ENCODE results near the gene IRF2BP2.
"Not testable (repeated sequence)": the region's sequence is repeated elsewhere in the genome, so short reads cannot be mapped to it uniquely, and the experiment has no call there.

Gene IRF2BP2

DNA sequence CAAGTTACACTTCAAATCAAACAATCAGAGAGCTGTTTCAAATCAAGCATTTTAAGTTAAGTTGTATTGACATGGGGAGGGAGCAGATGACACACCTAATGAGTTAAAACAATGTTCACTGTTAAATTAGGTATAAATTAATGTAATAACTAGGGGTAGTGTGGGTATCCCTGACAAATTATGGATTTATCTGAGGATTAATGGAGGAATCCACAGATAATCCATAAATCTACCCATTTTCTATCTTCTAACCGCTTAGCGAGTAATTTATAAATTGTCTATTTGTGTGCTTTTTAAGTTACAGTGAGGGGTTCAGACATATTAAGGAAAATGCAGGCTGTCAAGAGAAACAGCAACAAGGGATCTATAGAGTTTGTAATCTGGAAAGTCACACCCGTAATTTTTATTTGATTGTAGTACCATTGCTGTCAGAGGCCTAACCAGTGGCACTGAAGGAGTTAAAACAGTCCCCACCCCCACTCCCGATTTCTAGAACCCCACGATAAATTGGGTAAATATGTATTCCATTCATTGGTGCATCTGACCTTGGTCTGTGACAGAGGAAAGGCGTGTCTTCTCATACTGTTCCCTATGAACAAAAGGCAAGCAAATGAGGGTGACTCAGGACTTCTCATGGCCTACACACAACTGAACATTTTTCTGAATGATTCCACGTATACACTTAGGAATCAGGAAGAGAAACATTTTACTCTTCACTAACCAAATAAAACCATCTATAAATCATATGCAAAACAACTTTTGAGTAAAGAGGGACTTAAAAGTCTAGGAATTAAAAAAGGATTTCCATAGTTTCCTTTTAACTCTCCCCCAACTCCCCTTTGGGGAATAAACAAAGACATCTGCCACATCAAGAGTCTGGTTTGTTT, 7.4 kb downstream of the IRF2BP2 start:
- no peak for DNase-seq (ENCODE audit: extremely low read depth in 1 of 2, low read depth in 1 of 2)

DNA sequence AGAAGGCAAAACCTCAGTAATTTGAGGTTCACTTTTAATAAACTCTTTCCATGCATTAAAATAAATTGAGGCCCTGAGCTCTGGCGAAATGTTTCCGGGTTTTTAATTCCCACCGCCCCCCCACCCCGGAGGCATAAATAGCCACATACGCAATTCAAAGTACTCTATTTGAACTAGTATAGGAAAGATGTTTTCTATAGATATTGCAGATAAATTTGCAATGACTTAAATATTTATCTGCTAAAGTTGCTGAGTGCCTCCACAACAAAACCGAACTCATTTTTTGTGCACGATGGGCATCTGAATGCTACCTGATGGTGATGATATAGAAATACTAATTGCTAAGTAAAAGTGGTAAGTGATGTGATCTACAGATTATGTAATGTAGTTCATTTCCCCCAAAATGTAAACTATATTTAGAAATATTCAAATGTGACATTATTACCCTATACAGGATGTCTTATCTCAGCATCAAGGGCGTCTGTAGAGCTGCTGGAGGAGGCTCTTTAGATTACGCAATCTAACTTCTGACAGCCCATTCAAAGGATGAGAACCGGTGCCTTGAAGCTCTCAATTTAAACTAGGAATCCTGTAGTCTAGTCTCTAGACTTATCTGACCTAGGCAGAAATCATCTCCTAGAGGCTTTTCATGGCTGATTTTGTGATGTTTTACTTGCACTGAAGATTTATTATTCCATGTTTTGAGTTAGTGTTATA, 8.5 kb downstream of the IRF2BP2 start:
- DNase-seq (ENCODE audit: extremely low read depth in 1 of 2, low read depth in 1 of 2), result no peak

DNA sequence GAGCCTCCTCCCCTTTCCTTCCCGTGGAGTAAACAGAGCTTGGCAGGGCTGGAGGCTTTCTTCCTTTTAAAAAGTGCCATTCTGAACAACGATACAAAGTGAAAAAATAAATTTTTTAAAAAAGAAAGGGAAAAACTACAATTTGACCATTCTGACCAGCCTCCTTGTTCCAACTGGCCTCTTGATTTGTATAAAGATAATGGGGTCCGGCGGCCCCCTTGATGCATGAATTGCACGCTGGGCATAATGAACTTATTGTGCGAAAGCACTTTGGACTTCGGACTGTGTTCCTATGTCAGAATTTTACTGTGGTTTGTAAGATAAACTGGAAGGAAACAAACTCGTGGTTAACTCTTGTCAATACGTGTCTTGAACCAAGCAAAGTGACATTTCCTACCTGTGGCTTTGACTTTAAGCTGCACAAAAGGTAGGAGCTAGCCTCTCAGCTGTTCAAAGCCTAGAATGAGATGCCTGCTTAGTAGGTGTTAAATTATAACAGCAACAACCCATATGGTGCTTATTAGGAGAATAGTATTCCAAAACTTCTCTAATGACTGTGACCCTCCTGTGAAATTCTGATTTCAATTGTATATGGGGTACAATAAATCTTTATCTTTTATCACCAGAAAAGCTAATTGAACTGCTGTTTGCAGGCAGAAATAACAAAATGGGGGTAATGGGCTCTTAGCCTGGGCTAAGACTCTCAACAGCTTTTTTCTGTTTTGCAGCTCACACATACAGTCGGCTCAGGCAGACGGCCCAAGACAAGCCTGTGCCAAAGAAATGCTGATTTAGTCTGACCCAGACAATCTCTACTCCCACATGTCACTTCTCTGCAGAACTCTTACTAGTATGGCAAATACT, 9.3 kb downstream of the IRF2BP2 start:
- no peak for DNase-seq (ENCODE audit: extremely low read depth in 1 of 2, low read depth in 1 of 2)

DNA sequence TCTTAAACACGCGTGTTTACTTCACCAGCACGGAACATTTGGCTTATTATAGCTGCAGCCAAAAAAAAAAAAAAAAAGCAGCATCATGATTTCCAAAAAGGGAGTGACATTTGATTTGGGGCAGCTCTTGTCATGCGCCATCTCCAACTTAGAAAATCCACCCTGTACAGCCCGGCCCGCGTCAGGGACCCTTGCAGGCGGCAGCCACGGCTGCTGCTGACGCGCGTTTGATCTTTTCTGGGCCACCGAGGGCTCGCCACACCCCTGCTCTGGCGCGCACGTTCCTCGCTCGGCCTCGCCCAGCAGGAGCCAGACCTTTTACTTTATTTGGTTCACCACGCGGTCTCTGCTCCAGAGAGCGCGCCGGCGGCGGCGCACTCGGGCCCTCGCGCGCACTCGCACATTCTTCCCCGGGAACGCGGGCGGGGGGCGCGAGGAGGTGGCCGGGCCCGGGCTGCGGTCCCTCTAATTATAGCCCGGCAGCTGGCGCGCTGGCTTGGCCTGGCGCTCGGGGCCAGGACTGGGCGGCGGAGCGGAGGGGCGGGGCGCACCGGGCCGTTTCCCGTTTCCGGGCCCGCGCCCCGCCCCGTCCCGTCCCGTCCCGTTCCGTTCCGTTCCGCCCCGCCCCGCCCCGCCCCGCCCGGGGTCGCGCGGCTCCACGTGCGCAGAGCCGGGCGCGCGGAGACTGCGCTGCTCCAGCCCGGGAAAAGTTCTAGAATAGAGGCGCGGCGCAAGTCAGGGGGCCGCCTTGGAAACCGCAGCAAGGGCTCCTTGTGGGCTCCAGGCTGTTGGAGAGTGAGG, 10.2 kb downstream of the IRF2BP2 start:
- peak; percentile 48 to 61 for DNase-seq (ENCODE audit: extremely low read depth in 1 of 2, low read depth in 1 of 2)

DNA sequence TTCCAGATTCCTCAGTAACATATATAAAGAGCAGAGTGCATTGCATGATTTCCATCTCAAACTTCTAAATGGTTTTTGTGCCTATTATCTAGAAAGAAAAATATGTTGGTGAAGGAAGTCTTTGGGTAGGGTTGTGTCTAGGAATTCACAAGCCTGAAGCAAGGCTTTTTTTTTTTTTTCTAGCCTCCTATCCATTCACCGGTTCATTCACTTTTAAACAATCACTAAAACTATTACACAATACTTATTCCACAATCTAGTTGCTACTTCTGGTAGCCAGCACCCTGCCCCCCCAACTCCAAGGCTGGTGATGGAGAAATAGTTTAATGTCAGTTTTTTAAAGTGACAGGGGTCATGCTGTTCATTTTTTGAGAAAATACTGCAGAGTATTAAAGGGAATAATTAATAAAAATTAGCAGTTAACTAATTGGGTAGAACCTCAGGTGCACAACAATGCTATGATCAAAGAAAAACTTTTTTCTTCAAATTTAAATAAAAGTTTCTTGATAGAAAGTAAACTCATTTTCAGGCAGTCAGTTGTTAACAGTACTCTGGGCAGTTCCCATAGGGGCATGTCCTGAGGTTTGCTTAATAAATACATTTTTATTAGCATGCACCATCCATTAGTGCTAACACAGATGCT, 10.9 kb downstream of the IRF2BP2 start:
- no peak for DNase-seq (ENCODE audit: extremely low read depth in 1 of 2, low read depth in 1 of 2)

DNA sequence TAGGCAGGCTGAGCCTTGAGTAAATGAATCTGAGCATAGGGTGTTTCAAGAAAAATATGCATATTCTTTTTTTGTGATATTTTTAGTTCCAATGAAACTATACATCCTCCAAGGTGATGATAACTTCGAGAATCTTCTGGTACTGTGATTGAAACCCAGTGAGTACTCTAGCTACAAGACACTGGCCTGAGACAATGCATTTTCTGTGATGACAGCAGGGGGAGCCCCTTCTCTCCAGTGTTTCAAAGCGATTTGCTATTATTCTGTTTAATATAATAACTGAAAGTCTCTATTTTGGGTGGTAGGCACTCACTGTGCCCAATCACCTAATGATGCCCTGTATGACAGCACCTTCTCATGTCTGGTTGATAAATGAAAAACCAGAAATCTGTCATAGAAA, 12.1 kb downstream of the IRF2BP2 start:
- peak in 1 of 2 donors; percentile 33 for DNase-seq (ENCODE audit: extremely low read depth in 1 of 2, low read depth in 1 of 2)

DNA sequence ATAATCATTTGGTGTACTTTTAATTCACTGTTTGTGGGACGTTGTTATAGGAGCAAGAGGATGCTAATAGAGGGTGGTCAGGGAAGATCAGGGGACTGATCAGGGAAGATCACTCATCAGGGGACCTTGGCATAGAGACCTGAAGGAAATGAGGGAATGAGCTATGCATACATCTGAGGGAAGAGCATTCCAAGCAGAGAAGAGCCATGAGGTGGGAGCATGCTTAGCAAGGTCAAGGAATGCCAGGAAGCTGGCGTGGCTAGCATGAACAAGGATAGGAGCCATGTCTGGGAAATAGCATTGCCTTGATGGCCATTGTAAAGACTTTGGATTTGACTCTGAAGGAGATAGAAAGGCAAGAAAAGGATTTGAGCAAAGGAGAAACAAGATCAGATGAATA, 14.1 kb downstream of the IRF2BP2 start:
- DNase-seq (ENCODE audit: extremely low read depth in 1 of 2, low read depth in 1 of 2), result no peak

DNA sequence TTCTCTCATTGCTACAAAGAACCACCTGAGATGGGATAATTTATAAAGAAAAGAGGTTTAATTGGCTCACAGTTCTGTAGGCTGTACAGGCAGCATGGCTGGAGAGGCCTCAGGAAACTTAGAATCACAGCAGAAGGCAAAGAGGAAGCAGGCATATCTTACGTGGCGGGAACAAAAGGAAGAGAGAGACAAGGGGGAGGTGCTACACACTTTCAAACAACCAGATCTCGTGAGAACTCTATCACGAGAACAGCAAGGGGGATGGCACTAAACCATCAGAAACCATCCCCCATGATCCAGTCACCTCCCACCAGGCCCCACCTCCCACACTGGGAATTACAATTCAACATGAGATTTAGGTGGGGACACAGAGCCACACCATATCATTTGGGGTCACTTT, 15.4 kb downstream of the IRF2BP2 start:
- DNase-seq (ENCODE audit: extremely low read depth in 1 of 2, low read depth in 1 of 2), result not testable (repeated sequence)

DNA sequence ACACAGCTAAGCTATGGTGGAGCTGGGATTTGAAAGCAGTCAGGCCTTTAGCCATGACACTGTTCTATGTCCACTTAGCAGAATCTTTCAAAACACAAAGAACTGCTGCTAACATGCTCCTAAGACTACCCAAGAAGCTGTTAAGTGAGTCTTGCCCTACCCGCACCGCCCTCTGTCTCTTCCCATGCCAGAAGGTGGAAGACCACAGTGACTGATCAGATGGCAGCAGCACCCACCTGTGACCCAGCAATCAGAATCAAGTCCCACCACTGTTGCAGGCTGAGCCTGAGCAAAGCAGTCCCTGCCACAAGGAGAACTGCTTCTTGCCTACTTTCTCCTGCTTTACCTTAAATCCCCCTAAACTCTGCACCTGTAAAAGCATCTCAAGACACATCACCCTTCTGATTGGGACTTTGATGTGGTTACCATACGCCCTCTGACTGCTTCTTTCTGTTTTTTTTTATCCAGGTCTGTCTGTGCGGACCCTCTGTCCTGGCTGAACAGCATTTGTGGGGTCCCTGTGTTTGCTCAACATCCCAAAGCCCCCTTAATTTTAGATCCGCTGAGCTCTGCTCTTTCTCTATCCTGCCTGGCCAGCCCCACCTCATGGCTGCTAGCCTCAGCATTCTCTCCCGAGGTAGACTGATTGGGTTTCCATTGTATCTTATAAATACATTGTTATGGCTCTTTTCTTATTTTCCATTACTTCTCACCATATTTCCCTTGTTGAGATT, 16.0 kb downstream of the IRF2BP2 start:
- no peak for DNase-seq (ENCODE audit: extremely low read depth in 1 of 2, low read depth in 1 of 2)

DNA sequence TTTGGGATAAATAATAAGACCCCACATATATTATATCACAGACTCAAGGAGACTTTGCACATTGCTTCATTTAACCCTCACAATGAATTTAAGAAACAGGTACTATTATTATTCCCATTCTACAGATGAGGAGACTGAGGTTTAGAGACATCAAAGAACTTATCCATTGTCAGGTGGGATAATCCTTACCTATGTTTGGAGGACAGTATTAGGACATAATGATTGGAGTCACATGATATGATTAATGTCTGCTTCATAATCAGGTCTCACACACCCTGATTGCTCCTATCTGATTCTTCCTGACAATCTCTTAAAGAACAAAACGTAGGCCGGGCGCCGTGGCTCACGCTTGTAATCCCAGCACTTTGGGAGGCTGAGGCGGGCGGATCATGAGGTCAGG, 16.9 kb downstream of the IRF2BP2 start:
- DNase-seq (ENCODE audit: extremely low read depth in 1 of 2, low read depth in 1 of 2), result no peak

DNA sequence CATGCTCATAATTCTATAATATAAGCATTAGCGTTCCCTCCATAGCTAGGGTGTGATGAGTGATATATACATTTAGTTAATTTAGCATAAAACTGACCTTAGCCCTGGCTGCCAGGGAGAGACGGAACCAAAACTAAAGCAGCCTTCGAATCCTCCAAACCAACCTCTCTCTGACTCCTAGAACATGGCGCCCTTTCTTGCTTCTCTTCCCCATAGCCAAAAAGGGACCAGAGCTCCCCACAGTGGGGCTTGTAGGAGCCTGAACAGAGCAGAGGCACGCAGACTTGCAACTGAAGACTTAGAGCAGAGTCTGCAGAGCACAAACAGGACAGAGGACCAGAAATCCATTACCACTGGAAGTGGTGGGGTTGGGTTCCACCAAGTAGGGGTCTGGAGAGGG, 17.7 kb downstream of the IRF2BP2 start:
- no peak for DNase-seq (ENCODE audit: extremely low read depth in 1 of 2, low read depth in 1 of 2)

DNA sequence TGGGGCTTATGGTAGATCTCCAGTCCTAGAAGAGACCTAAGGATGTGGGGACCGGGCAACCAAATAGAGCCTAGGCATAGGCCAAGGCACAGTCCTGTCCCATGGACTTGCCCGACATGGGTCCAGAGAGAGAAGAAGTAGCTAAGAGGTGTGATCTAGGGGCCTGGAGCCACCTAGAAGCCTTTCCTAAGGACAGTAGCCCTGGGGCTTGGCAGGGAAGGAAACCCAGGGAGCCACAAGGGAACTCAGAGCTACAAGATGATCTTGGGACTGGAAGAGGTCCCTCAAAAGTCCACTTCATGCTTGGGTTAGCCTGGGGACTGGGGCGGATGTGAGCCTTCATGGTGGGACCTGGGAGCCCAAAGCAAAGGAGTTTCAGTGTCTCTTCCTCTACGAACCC, 18.8 kb downstream of the IRF2BP2 start:
- DNase-seq (ENCODE audit: extremely low read depth in 1 of 2, low read depth in 1 of 2), result no peak

DNA sequence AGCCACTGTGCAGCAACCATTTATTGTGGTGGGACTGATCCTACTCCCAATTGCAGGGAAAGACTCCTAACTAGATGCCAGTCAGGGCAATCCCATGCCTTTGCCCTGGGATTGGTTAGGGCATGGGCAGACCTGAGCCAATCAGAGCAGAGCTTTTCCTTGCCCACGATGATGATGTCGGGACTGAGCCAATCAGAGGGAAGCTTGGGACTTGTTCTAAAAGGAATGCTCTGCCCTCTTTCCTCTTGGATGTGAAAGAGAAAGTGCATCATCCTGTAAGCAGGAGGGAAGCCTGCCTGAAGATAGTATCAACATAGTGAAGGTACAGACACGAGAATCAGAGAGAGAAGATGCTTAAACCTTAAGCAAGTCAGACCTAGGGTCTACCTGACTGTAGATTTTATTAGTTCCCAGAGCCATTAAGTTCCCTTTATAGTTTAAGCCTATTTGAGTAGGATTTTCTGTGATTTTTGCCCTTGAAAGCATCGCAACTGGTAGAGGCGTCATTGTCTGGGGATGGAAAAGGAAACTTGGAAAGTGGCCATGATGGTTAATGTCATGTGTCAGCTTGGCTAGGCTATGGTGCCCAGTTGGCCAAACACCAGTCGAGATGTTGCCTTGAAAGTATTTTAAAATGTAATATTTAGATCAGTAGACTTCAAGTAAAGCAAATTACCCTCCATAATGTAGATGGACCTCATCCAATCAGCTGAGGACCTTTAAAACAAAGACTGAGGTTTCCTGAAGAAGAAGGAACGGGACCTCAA, 19.9 kb downstream of the IRF2BP2 start:
- no peak for DNase-seq (ENCODE audit: extremely low read depth in 1 of 2, low read depth in 1 of 2)

DNA sequence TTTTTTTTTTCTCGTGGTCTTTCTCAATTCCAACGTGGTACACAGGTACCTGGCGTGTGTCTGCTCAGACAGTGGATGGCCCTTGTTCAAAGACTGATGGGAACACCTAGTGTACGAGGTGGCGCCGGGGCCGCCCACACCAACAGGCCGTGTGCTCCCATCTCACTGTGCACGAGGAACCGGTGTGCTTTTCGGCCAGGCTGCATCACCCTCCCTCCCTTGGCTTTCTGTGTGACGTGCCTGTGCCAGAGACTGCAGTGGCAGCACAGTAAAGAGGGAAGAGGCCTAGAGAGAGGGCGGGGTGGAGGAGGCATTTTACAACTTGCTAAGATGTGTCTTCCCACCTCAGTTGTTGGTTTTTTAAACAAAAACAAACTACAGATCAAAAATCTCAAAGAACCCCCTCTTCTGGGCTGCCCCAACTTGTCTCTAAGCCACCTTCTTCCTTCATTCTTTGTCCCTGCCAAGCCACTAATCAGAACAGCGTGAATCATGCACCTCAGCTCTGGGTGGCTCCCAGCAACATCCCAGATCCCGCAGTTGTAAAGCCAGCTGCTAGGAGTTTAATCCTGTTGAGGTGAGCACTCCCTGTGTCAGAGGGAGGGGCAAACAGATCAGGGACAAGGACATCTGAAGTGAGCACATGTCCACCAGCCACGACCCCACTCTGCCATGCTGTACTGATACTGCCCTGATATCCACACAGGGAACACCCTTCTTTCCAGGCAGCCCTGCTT, 20.7 kb downstream of the IRF2BP2 start:
- no peak for DNase-seq (ENCODE audit: extremely low read depth in 1 of 2, low read depth in 1 of 2)

DNA sequence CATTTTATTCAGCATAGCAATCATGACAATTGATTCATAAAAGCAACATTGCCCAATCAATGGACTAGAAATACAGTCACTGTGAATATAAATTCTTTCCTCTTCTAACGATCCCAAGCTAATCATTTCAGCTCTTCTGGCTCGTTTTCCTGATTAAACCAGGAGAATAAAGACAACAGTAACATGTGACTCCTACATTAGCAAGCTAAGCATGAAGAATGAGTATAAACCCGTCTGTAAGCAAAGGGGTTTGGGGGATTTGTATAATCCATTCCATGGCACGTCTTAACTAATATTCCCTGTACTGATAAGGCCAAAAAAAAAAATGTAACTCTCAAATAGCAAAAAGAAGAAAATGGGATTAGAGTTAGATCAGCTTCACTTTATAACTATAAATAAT, 21.6 kb downstream of the IRF2BP2 start:
- no peak for DNase-seq (ENCODE audit: extremely low read depth in 1 of 2, low read depth in 1 of 2)

DNA sequence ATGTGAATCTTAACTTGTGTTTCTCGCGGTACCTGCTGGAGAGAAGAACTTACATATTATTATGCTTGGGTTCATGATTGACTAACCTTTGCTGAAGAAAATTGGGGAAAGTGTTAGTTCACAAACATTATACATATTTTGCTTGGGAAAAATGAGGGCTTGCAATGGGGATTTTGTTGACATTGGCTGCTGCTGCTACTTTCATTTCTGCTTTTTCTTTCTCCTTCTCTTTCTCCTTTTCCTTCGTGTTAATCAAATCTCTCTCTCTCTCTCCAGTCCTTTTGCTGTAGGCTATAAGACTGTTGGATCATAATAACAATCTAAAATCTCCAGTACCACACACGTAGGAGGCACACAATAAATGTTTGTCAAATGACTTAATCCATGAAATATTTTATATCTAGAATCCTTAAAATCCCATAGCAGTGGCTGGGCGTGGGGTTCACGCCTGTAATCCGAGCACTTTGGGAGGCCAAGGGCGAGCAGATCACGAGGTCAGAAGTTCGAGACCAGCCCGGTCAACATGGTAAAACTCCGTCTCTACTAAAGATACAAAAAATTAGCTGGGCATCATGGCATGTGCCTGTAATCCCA, 23.0 kb downstream of the IRF2BP2 start:
- DNase-seq (ENCODE audit: extremely low read depth in 1 of 2, low read depth in 1 of 2), result no peak

DNA sequence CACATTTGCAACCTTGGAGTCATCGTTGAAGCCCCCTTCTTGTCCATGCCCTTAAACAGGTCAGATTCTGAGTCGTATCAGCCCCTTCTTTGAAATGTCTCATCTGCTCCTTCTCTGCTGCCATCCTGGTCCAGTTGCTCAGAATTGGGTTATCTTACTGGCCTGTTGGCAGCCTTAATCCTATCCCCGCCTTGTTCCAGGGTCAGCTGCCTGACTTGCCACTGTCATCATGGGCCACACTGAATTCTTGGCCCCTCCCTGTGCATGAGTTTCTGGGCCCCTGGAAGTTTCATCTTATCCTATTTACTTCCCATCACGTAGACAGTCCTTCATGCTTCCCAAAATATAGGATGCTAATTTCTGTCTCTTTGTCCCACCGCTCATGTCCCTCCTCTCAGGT, 23.7 kb downstream of the IRF2BP2 start:
- DNase-seq (ENCODE audit: extremely low read depth in 1 of 2, low read depth in 1 of 2), result no peak
